ENCODE data around the gene SLC6A1. TPM values are rescaled to one million over a fixed set of nuclear protein-coding genes. Genes with fewer than 3 reads are reported as not detected.

SLC6A1 gene
- total and polyA plus RNA-seq, 2 of the 8 experiments (the other 6 are each of a cell fraction or from before 2014, with no cell fraction given): 0.30 to 0.63 TPM

DNA sequence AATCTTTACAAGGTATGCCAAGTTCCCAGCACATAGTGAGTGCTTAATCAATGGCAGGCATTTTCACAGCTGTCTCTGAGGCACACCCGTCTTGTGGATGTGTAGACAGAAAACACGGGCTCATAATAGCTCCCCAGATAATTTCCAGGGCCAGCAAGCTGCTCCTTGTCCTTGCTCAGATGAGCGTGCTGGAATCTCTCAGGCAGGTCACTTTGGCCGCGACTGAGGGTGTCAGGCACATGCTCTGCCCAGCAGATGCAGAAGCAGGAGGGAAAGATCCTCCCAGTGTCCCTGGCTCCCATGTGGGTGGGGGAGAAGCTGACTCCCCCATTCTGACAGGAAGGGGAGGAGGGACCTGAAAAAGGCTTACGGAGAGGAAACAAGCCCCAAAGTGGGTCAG is 35.6 kb upstream of the SLC6A1 start:
- Histone ChIP-seq H3K79me1 (ENCODE audit: low read depth, low read length) (no peaks in the 10 kb centered on the region), H2BK120ac (replicated peaks; ENCODE audit: low read depth, low read length) (no peak overlapping the region), H3K27me3 (replicated peaks in 1 of 4; ENCODE audit: control insufficient read depth in 3 of 4, extremely low read depth in 1 of 4, insufficient read depth in 3 of 4, low read length in 3 of 4) (no peaks in the 10 kb centered on the region), H3K4ac (replicated peaks; ENCODE audit: insufficient read length, low read depth, low read length) (no peak overlapping the region), H3K23me2 (ENCODE audit: low read depth, low read length) (no peaks in the 10 kb centered on the region), H4K5ac (ENCODE audit: insufficient read length, low read depth, low read length) (no peak overlapping the region), H4K91ac (replicated peaks; ENCODE audit: insufficient read length, low read length) (no peak overlapping the region), H3K14ac (ENCODE audit: insufficient read length) (no peak overlapping the region), H3K56ac (replicated peaks; ENCODE audit: insufficient read length, low read depth, low read length) (no peak overlapping the region), H4K20me1 (replicated peaks in 1 of 2; ENCODE audit: control insufficient read depth in 1 of 2, insufficient read depth in 2 of 2, low read length in 2 of 2) (peaks cover 0 to 2% of the 10 kb centered on the region in 2 experiments), H3K36me3 (ENCODE audit: control insufficient read depth in 2 of 4, insufficient read depth in 4 of 4, low read length in 3 of 4) (no peaks in the 10 kb centered on the region), H2AK5ac (ENCODE audit: low read depth, low read length) (no peak overlapping the region), H2BK15ac (ENCODE audit: low read length) (no peak overlapping the region), H3K18ac (ENCODE audit: extremely low read depth, low read length) (no peak overlapping the region), H2BK20ac (ENCODE audit: low read length) (no peak overlapping the region), H3K4me2 (ENCODE audit: insufficient read depth in 1 of 2, low read depth in 2 of 2, low read length in 2 of 2) (no peak overlapping the region), H3K9me3 (ENCODE audit: insufficient read depth in 2 of 2, low read depth in 1 of 2, low read length in 1 of 2) (no peaks in the 10 kb centered on the region), H4K8ac (ENCODE audit: extremely low read depth, insufficient read depth, low read length) (no peak overlapping the region), H3K27ac (ENCODE audit: low read depth, low read length) (no peak overlapping the region), H3K9ac (replicated peaks in 1 of 4; ENCODE audit: extremely low read depth in 1 of 4, low read depth in 3 of 4, low read length in 3 of 4) (no peak overlapping the region), H3K4me1 (replicated peaks in 1 of 4; ENCODE audit: control insufficient read depth in 3 of 4, insufficient read depth in 4 of 4, low read length in 3 of 4) (no peaks in the 10 kb centered on the region; a peak in 1 of 7 replicates), H3K79me2 (ENCODE audit: control insufficient read depth in 1 of 2, insufficient read depth in 2 of 2, low read length in 2 of 2) (no peaks in the 10 kb centered on the region), H2BK12ac (ENCODE audit: low read depth, low read length) (no peak overlapping the region), H3K23ac (ENCODE audit: insufficient read length) (no peak overlapping the region), H3K4me3 (ENCODE audit: extremely low read depth in 1 of 4, insufficient read depth in 2 of 4, low read depth in 3 of 4, low read length in 4 of 4) (no peak overlapping the region), H2BK5ac (ENCODE audit: low read depth, low read length) (no peak overlapping the region), H2AFZ (ENCODE audit: low read length) (no peak overlapping the region)
- ChIA-PET CTCF (ENCODE audit: partially characterized antibody) (interaction anchor here (1.2 to 16.2 kb wide), 8 partner anchors 8 to 103 kb away, joined by 3 to 207 read pairs (median 9); no protein-coding TSS in a partner anchor), POLR2A (ENCODE audit: partially characterized antibody) (no interaction called here)
- DNase-seq (ENCODE audit: low read depth in 1 of 2, low spot score in 2 of 2) (no peak), FAIRE-seq (no peak)
- 77% methylated on average over 5 of the region's 6 CpGs; no CpG with 5 or more reads in 1 of the 2 experiments for WGBS, 2 experiments (ENCODE audit: extremely low coverage in 1 of 2, insufficient coverage in 1 of 2, insufficient read length in 1 of 2, insufficient replicate concordance in 2 of 2, low coverage in 1 of 2, low lambda C conversion rate in 2 of 2, missing lambda C conversion rate in 1 of 2)
- TF ChIP-seq TCF12 (IDR thresholded peaks at IDR 0.05; ENCODE audit: low read depth, low read length) (no peak), YY1 (IDR thresholded peaks at IDR 0.05; ENCODE audit: low read depth, low read length) (no peak), SUZ12 (IDR thresholded peaks at IDR 0.05; ENCODE audit: low read length) (no peak), SIRT6 (IDR thresholded peaks at IDR 0.05; ENCODE audit: low read length) (no peak), BRCA1 (IDR thresholded peaks at IDR 0.05; ENCODE audit: low read depth, low read length) (no peak), KDM5A (IDR thresholded peaks at IDR 0.05; ENCODE audit: low read length) (no peak), CEBPB (IDR thresholded peaks at IDR 0.05; ENCODE audit: low read depth, low read length) (no peak), GTF2F1 (IDR thresholded peaks at IDR 0.05; ENCODE audit: borderline replicate concordance, low read depth, low read length) (no peak), RBBP5 (IDR thresholded peaks at IDR 0.05; ENCODE audit: borderline replicate concordance, low read depth, low read length) (no peak), FOSL1 (IDR thresholded peaks at IDR 0.05; ENCODE audit: insufficient read depth, low read depth, low read length) (no peak), RXRA (IDR thresholded peaks at IDR 0.05; ENCODE audit: insufficient read depth, low read depth, low read length) (no peak), SP1 (IDR thresholded peaks at IDR 0.05; ENCODE audit: low read depth, low read length) (no peak)
- TF ChIP-seq, protein P1, sequence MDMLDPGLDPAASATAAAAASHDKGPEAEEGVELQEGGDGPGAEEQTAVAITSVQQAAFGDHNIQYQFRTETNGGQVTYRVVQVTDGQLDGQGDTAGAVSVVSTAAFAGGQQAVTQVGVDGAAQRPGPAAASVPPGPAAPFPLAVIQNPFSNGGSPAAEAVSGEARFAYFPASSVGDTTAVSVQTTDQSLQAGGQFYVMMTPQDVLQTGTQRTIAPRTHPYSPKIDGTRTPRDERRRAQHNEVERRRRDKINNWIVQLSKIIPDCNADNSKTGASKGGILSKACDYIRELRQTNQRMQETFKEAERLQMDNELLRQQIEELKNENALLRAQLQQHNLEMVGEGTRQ (IDR thresholded peaks at IDR 0.05; ENCODE audit: low read length): no peak

All from H1 (cell line).